Mammary epithelial cell (primary cell): ENCODE data around the gene COG8.

Source experiments
- EZH2 ChIP-seq: IDR thresholded peaks from 2 replicates; pipeline ENCODE4 v1.6.1; 2012; ENCODE audit warnings: low read length, inconsistent platforms, borderline replicate concordance
- TF ChIP-seq, protein P1 (sequence below), 2 donors: IDR thresholded peaks in 1 of 2; conservative IDR thresholded peaks in 1 of 2; 2 replicates each; pipeline ENCODE4 v1.5.1; 2011 to 2012; ENCODE audit warnings: inconsistent platforms in 2 of 2, low read length in 2 of 2, mild to moderate bottlenecking in 2 of 2, control low read depth in 1 of 2, low read depth in 1 of 2; ENCODE audit not compliant: insufficient read depth in 1 of 2; ENCODE audit errors: extremely low read depth in 1 of 2

DNA sequence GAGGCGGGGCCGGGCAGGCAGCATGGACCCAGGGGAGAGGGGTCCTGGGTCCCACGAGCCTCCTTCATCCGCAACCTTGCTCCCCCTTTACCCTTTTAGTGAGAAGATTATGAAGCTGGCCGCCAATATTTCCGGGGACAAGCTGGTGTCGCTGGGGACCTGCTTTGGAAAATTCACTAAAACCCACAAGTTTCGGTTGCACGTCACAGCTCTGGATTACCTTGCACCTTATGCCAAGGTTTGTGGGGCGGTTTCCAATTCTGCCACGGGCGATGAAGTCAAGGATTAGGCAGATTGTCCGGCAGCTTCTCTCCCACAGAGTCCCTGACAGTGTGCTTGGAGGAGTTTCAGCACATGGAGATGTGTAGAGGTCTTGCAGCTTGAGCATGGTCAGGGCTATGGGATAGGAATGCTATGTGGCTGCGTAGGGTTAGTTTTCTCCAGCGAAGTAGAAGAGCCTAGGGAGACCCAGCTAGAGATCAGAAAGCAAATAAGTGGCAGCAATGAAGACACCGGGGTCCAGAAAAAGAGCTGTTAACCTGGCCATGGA is 806 bp upstream of the COG8 start:
- TF ChIP-seq, protein P1, sequence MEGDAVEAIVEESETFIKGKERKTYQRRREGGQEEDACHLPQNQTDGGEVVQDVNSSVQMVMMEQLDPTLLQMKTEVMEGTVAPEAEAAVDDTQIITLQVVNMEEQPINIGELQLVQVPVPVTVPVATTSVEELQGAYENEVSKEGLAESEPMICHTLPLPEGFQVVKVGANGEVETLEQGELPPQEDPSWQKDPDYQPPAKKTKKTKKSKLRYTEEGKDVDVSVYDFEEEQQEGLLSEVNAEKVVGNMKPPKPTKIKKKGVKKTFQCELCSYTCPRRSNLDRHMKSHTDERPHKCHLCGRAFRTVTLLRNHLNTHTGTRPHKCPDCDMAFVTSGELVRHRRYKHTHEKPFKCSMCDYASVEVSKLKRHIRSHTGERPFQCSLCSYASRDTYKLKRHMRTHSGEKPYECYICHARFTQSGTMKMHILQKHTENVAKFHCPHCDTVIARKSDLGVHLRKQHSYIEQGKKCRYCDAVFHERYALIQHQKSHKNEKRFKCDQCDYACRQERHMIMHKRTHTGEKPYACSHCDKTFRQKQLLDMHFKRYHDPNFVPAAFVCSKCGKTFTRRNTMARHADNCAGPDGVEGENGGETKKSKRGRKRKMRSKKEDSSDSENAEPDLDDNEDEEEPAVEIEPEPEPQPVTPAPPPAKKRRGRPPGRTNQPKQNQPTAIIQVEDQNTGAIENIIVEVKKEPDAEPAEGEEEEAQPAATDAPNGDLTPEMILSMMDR (conservative IDR thresholded peaks at IDR 0.05 in 1 of 2, IDR thresholded peaks at IDR 0.05 in 1 of 2; ENCODE audit: extremely low read depth in 1 of 2, insufficient read depth in 1 of 2, low read depth in 1 of 2, low read length in 2 of 2) = no peak
- TF ChIP-seq EZH2 = no peak
